ENCODE data around the gene SNX11.

The SNX11 gene

GRCh38 chr17:48110761-48111160 lies 3.2 kb downstream of the SNX11 start:
- Mint-ChIP-seq H3K4me1 (peaks cover 33% of the 10 kb centered on the region), H3K9me3 (no peaks in the 10 kb centered on the region), H3K27me3 (ENCODE audit: low read depth, poor library complexity) (peaks cover 3% of the 10 kb centered on the region), H3K36me3 (ENCODE audit: low read depth) (peaks cover 23% of the 10 kb centered on the region), H3K4me3 (no peak overlapping the region), H3K27ac (peak overlapping the region; percentile 71)
- TF ChIP-seq CTCF (IDR thresholded peaks at IDR 0.05): no peak
- DNase-seq: no peak

- H3K36me3 Mint-ChIP-seq (ENCODE audit: low read depth): peaks cover 31% of the 10 kb centered on the region
- no peak overlapping the region for H3K27ac Mint-ChIP-seq
- TF ChIP-seq CTCF (IDR thresholded peaks at IDR 0.05): no peak
- H3K4me1 Mint-ChIP-seq: peaks cover 33% of the 10 kb centered on the region
- peaks cover 3% of the 10 kb centered on the region for H3K27me3 Mint-ChIP-seq (ENCODE audit: low read depth, poor library complexity)
- no peak for DNase-seq
- no peaks in the 10 kb centered on the region for H3K9me3 Mint-ChIP-seq
- H3K4me3 Mint-ChIP-seq: no peak overlapping the region
These were observed 4.3 kb downstream of the SNX11 start for GRCh38 chr17:48111937-48112241.

GRCh38 chr17:48113201-48113676 lies 5.7 kb downstream of the SNX11 start:
- H3K36me3 Mint-ChIP-seq (ENCODE audit: low read depth): peaks cover 38% of the 10 kb centered on the region
- DNase-seq: no peak
- peaks cover 3% of the 10 kb centered on the region for H3K27me3 Mint-ChIP-seq (ENCODE audit: low read depth, poor library complexity)
- H3K27ac Mint-ChIP-seq: peak overlapping the region; percentile 64
- H3K9me3 Mint-ChIP-seq: no peaks in the 10 kb centered on the region
- H3K4me1 Mint-ChIP-seq: peaks cover 26% of the 10 kb centered on the region
- TF ChIP-seq CTCF (IDR thresholded peaks at IDR 0.05): no peak
- no peak overlapping the region for H3K4me3 Mint-ChIP-seq

GRCh38 chr17:48121923-48122664 lies 14.5 kb downstream of the SNX11 start:
- Mint-ChIP-seq H3K4me1 (peaks cover 58% of the 10 kb centered on the region), H3K27me3 (ENCODE audit: low read depth, poor library complexity) (no peaks in the 10 kb centered on the region), H3K27ac (peak overlapping the region; percentile 82), H3K9me3 (no peaks in the 10 kb centered on the region), H3K36me3 (ENCODE audit: low read depth) (peaks cover 40% of the 10 kb centered on the region), H3K4me3 (peak overlapping the region; percentile 49)
- TF ChIP-seq CTCF (IDR thresholded peaks at IDR 0.05): no peak
- peak; percentile 37 for DNase-seq

- TF ChIP-seq CTCF (IDR thresholded peaks at IDR 0.05): no peak
- Mint-ChIP-seq H3K27ac (peak overlapping the region; percentile 20), H3K4me3 (peak overlapping the region; percentile 35), H3K27me3 (ENCODE audit: low read depth, poor library complexity) (no peaks in the 10 kb centered on the region), H3K4me1 (peaks cover 62% of the 10 kb centered on the region), H3K36me3 (ENCODE audit: low read depth) (peaks cover 38% of the 10 kb centered on the region), H3K9me3 (no peaks in the 10 kb centered on the region)
- no peak for DNase-seq
These were observed 15.1 kb downstream of the SNX11 start for GRCh38 chr17:48122665-48123045.

- Mint-ChIP-seq H3K27me3 (ENCODE audit: low read depth, poor library complexity) (no peaks in the 10 kb centered on the region), H3K27ac (no peak overlapping the region), H3K4me3 (peak overlapping the region; percentile 35), H3K4me1 (peaks cover 66% of the 10 kb centered on the region), H3K36me3 (ENCODE audit: low read depth) (peaks cover 34% of the 10 kb centered on the region), H3K9me3 (no peaks in the 10 kb centered on the region)
- TF ChIP-seq CTCF (IDR thresholded peaks at IDR 0.05): no peak
- no peak for DNase-seq
These were observed 15.5 kb downstream of the SNX11 start for GRCh38 chr17:48123111-48123510.
